Kidney (tissue), 14 donors: ENCODE measurements around the gene LAMA4. TPM values are rescaled to one million over a fixed set of nuclear protein-coding genes. Genes with fewer than 3 reads are reported as not detected.

Experiments used
- DNase-seq, 5 donors: peaks; one replicate each; pipeline ENCODE4 v3.0.0-alpha.2; 2013 to 2020
- FAIRE-seq: peaks from 2 replicates; lab custom pipeline; 2012; peaks lifted over from hg19 to GRCh38; lab: Jason Lieb, UNC
- H3K27ac ChIP-seq, 2 donors: one replicate each; pipeline ENCODE4 v1.7.0; 2013; ENCODE audit warnings: low read depth in 2 of 2, low read length in 2 of 2, inconsistent platforms in 1 of 2
- H3K27me3 ChIP-seq: one replicate; pipeline ENCODE4 v1.7.1; 2013; ENCODE audit warnings: low read length, inconsistent platforms; ENCODE audit not compliant: control insufficient read depth, insufficient read depth
- H3K36me3 ChIP-seq, 3 donors: one replicate each; pipeline versions ENCODE4 v1.7.0 to v1.7.1; 2013; ENCODE audit warnings: low read length in 3 of 3, control low read depth in 1 of 3, inconsistent platforms in 1 of 3; ENCODE audit not compliant: insufficient read depth in 3 of 3, control insufficient read depth in 2 of 3
- H3K4me1 ChIP-seq, 3 donors: one replicate each; pipeline versions ENCODE4 v1.7.0 to v1.7.1; 2013; ENCODE audit warnings: low read length in 3 of 3, inconsistent platforms in 1 of 3, low read depth in 1 of 3; ENCODE audit not compliant: control insufficient read depth in 2 of 3, insufficient read depth in 2 of 3
- H3K4me3 ChIP-seq, 3 donors: one replicate each; pipeline versions ENCODE4 v1.7.0 to v1.8.1; 2013; ENCODE audit warnings: low read length in 3 of 3, control low read depth in 1 of 3, inconsistent platforms in 1 of 3
- H3K9ac ChIP-seq, 3 donors: one replicate each; pipeline versions ENCODE4 v1.7.0 to v1.7.1; 2013; ENCODE audit warnings: low read length in 3 of 3, control low read depth in 1 of 3, inconsistent platforms in 1 of 3
- H3K9me3 ChIP-seq, 3 donors: one replicate each; pipeline versions ENCODE4 v1.7.0 to v1.7.1; 2013; ENCODE audit warnings: low read length in 3 of 3, control low read depth in 1 of 3, inconsistent platforms in 1 of 3; ENCODE audit not compliant: control insufficient read depth in 2 of 3, insufficient read depth in 1 of 3
- CTCF ChIP-seq: IDR thresholded peaks from 3 replicates; pipeline ENCODE4 v1.5.1; 2012; ENCODE audit warnings: mild to moderate bottlenecking, moderate library complexity, borderline replicate concordance; ENCODE audit not compliant: insufficient read depth; ENCODE audit errors: extremely low read depth
- intact Hi-C: fragments of 100-400 bp; cut with DNase I; formaldehyde crosslinking; loops from one replicate; pipeline ENCODE4 v1.11.1; 2022
- polyA plus RNA-seq: library from polyadenylated mRNA; stranded (reverse); fragments of 350-450 nt; fragmentation: Illumina TruSeq; extraction: RNeasy Lipid Tissue Mini Kit (QIAGEN cat#74804); gene quantifications from one replicate; pipeline ENCODE4 v1.2.3, GENCODE V29; 2014; ENCODE audit warnings: low read depth, low replicate concordance; ENCODE audit not compliant: insufficient read depth
- total RNA-seq: library from RNA; stranded (reverse); fragmentation: NEBNext Ultra II Directional; extraction: Animal tissue kit (Norgen Biotek cat#: 25700); gene quantifications from one replicate; pipeline ENCODE4 v1.2.1, GENCODE V29; 2021
- donor health status: control.
- donor health status: control.
- donor health status: control.
- donor health status: control.
- donor health status: control.
- donor health status: DM: yes; HTN: yes; CAD: no.
- donor health status: Normal renal cell carcinoma (clear cell type).

Gene LAMA4
- total and polyA plus RNA-seq, 2 donors from 2014 or later = 5.6 to 20.7 TPM

GRCh38 chr6:112274774-112275173 is 20.4 kb upstream of the LAMA4 start:
- Histone ChIP-seq H3K9ac (no peak overlapping the region), H3K27ac (no peak overlapping the region), H3K27me3 (no peaks in the 10 kb centered on the region), H3K36me3 (no peaks in the 10 kb centered on the region), H3K4me1 (no peaks in the 10 kb centered on the region), H3K9me3 (no peaks in the 10 kb centered on the region), H3K4me3 (no peak overlapping the region)
- TF ChIP-seq CTCF = no peak
- DNase-seq = no peak
- intact Hi-C loops = no loop called here
- no peak for FAIRE-seq

- no peaks in the 10 kb centered on the region for H3K27me3 ChIP-seq
Measured at GRCh38 chr6:112272799-112273198, 18.4 kb upstream of the LAMA4 start.

GRCh38 chr6:112270756-112271155 is 16.4 kb upstream of the LAMA4 start:
- no peaks in the 10 kb centered on the region for H3K9me3 ChIP-seq
- no peak for TF ChIP-seq CTCF
- H3K4me3 ChIP-seq = no peak overlapping the region
- intact Hi-C loops = no loop called here
- H3K36me3 ChIP-seq = no peaks in the 10 kb centered on the region
- no peaks in the 10 kb centered on the region for H3K4me1 ChIP-seq
- FAIRE-seq = no peak
- DNase-seq = no peak
- no peaks in the 10 kb centered on the region for H3K27me3 ChIP-seq
- no peak overlapping the region for H3K9ac ChIP-seq
- no peak overlapping the region for H3K27ac ChIP-seq

More at GRCh38 chr6:112272799-112273198, 18.4 kb upstream of the LAMA4 start:
- FAIRE-seq (no peak), DNase-seq (no peak)
- Histone ChIP-seq H3K36me3 (no peaks in the 10 kb centered on the region), H3K4me1 (no peaks in the 10 kb centered on the region), H3K27ac (no peak overlapping the region), H3K9ac (no peak overlapping the region), H3K4me3 (no peak overlapping the region), H3K9me3 (no peaks in the 10 kb centered on the region)
- TF ChIP-seq CTCF = no peak
- intact Hi-C loops = no loop called here

GRCh38 chr6:112269979-112270566 is 15.7 kb upstream of the LAMA4 start:
- no peak overlapping the region for H3K4me3 ChIP-seq
- no peaks in the 10 kb centered on the region for H3K9me3 ChIP-seq
- DNase-seq (no peak), FAIRE-seq (no peak)
- no peak for TF ChIP-seq CTCF
- no peaks in the 10 kb centered on the region for H3K36me3 ChIP-seq
- H3K27ac ChIP-seq = no peak overlapping the region
- no peak overlapping the region for H3K9ac ChIP-seq
- H3K27me3 ChIP-seq = no peaks in the 10 kb centered on the region
- H3K4me1 ChIP-seq = no peaks in the 10 kb centered on the region
- intact Hi-C loops = no loop called here
